Hepatic stellate cell (primary cell): ENCODE measurements around the gene SHC2.
"Not testable (repeated sequence)": the region's sequence is repeated elsewhere in the genome, so short reads cannot be mapped to it uniquely, and the experiment has no call there.

Experiments used
- DNase-seq: peaks from one replicate; pipeline ENCODE4 v3.0.0; 2011; ENCODE audit warnings: low spot score

Gene SHC2

DNA sequence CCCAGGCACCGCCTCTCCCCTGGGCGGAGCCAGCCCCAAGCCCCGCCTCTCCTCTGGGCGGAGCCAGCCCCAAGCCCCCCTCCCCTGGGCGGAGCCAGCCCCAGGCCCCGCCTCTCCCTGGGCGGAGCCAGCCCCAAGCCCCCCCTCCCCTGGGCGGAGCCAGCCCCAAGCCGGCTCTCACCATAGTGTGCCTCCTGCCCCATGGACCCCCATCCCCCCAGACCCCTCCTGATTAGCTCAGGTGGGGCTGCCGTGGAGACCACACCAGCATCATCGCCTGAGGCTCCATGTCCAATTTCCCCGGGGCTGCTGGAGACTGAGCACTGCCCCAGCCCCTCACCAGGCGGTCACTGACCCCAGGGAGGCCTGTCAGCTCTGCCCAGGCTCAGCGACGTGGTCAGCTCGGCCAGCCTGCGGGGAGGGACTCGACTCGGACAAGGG lies 31.3 kb upstream of the SHC2 start:
- DNase-seq = no peak

DNA sequence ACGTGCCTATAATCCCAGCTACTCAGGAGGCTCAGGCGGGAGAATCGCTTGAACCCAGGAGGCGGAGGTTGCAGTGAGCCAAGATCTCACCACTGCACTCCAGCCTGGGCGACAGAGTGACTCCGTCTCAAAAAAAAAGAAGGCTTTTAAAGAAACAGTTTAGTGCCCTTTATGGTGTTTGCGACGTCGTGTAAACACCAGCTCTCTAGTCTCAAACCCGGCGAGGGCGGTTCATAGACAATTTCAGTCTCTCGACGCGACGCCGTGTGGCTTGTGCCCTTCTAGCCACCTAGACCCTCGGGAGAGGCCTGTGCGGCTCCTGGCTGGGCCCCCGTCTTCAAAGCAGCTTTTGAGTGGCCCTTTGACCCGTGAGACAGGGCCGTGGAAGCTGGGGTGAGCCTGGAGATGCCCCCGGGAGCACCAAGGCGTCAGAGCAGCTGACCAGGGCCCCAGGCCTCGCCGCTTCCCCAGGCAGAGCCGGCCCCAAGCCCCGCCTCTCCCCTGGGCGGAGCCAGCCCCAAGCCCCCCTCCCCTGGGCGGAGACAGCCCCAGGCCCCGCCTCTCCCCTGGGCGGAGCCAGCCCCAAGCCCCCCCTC lies 30.4 kb upstream of the SHC2 start:
- DNase-seq = no peak

DNA sequence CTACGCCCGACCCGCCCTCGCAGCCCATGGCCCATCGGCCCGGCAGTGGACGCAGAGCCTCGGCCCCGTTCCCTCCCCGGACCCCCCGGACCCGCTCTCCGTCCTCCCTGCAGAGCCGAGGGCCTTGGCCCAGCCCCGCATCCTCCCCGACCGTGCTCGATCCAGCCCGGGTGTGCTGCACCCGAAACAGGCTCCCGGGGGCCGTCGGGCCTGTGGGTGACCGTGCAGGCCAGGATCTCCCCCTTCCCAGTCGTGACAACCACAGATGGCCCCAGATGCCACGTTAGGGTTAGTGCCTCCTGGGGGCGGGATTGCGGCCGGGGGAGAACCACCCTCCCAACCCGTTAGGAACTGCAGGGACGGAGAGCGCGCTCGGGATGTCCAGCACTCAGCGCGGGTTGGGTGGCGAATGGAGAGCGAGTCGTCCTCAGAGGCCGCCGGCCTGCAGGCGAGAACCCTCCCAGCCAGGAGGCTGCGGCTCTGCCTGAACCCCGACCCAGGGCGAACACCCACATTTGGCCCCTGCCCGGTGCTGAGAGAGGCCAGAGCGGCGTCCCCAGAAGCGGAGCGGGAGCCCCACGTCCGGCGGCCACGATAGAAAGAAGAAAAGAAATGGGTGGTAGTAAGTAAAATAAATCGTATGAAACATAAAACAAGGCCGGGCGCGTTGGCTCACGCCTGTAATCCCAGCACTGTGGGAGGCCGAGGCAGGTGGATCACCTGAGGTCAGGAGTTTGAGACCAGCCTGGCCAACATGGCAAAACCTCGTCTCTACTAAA lies 28.8 kb upstream of the SHC2 start:
- no peak for DNase-seq

DNA sequence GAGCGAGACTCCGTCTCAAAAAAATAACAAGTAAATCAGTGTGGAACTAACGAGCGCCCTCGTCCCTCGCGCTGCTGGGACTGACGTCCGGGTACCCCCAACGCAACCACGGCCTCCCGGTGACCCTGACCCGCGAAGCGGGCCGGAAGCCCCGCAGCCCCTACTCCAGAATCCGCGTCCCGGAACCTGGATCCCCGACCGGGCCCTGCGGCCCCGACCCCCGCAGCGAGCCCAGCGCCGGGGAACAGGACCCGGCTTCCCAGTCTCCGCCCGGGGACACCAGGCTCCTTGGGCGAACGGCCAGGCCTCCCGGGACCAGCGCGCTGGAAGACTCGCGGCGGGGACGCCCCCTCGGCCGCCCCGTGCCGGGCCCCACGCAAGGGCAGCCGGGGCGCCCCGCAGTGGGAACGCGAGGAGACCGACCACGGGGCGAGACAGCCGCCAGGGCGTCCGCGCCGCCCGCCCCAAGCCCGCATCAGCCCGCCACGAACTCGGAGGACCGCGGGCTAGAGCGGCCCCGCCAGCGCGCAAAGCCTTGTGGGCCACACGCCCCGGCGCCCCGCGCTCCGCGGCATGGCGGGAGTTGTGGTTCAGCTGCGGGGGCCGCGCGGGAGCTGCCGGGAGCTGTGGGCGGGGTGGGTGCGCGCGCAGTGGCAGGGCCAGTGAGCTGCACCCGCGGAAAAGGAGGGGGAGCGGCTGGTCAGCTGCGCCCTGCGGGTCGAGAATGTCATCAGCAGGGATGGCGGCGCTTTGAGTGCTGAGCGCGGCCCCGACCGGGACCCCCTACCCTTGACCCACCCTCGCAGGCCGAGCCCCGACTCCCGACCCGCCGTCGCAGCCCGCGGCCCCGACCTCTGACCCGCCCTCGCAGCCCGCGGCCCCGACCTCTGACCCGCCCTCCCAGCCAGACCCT lies 27.9 kb upstream of the SHC2 start:
- DNase-seq = peak; percentile 99

DNA sequence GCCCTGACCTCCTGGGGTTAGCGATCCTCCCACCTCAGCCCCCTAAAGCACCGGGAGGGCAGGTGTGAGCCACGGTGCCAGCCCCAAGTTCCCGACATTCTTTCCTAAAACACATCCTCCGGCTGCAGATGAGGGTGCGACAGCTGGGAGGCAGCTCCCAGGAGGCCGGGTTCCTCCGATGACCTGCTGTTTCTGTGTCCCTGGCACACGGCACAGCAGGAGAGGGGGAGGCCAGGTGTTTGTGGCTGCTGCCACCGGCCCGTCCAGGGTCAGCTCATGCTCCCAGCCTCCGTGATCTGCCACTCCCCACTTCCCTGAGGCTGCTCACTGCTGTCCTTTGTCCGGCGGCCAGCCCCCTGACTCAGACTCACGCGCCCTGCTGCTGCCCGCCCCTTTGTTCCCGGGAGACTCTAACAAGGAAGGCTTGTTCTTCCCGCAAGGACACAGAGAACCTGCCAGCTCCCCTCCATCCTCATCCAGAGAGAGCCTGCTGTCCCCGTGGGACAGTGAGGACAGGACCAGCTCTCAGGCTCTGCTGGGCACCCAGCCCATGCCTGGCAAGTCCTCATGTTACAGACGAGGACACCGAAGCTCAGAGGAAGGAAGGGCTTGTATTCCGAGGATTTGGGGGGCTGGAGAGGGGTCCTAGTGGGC lies 24.9 kb upstream of the SHC2 start:
- no peak for DNase-seq

DNA sequence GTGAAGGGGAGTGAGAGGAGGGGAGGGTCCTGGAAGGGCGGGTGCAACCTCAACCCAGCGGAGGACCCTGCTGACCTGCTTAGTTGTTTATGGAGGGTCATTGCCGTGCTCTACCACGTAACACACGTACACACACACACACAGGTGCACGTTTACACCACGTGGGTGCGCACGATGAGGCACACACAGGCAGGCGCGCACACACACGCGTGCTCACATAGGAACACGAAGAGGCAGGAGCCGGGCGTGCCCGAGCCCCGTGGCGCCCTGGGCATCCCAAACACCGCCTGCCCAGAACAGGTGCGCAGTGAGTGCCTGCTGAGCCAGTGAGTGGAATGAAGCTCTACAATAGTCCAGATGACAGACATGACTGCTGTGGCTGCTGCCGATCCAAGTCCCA lies 24.2 kb upstream of the SHC2 start:
- no peak for DNase-seq

DNA sequence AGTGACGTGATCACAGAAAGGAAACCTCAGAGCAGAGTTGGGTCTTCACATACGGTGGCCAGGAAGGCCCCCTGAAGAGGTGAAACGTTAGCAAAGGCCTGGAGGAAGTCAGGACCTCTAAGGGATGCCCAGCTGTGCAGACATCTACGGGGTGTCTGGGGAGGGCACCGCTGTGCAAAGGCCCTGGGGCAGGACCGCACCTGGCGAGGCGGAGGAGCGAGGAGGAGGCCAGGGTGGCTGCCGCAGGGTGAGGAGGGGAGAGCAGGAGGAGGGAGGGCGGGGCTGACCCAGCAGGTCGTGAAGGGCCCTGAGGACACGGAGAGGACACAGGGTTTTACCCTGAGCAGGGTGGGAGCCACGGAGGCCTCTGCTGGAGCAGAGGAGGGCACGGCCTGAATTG lies 23.7 kb upstream of the SHC2 start:
- no peak for DNase-seq

DNA sequence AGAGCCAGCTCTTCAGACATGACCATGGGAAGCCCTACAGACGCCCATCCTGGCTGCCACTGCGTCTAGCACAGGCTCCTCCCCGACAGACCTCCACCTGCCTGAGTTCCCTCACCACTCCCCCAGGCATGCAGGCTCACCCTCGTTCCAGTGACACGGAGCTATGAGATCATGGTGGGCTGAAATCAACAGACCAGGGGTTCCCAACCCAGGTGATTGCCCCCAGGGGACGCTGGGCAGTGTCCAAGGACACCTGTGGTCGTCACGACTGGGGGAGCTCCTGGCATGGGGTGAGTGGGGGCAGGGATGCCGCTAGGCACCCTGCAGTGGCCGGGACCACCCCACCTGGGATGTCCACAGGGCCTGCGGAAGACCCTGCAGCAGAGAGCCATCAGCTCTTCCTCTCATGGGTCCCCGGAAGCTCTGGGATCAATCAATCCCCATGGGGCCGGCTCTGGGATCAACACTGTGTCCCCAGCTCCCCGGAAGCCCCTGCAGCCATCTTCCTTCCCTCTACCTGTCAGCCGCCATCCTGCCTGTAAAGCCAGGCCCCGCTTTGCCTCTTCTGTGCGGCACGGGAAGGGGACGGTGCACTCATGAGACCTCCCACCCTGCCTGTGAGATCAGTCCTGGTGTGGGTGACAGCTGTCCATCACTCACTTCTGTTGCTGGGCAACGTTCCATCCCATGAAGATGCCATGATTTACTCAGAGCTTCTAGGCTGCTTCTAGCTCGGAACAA lies 22.7 kb upstream of the SHC2 start:
- DNase-seq = no peak

DNA sequence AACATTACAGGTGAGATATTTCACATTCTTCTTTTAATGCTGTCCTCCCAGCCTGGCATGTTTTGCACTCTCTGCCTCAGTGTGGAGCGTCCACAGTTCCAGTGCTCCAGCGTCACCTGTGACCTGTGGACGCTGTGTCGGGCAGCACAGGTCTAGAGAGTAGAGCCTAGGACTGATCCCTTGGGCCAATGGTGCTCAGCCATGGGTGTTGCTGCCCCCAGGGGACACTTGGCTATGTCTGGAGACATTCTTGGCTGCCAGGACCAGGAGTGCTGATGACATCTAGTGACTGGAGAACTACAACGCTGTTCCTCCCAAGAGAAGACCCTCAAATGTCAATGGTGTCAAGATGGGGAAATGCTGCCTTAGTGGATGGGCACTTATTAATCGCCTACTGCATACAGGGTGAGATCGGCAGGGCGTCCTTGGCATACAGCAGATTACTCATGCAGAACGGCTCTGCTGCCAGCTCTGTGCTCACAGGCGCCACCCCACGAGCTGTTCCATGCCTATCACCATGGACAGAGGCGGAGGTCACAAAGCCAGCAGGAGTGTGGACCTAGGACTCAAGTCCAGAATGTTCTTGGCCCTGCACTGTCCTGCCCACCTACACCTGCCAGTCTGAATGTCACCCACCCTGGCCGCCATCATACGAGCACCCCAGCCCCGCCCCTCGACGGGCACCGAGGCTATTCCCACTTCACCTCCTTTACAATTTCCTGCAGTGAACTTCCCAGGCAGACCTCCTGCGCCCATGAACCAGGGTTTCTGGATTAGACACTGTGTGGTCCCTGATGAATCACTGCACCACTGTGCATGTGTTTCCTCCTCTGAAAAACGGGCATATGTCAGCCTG lies 21.6 kb upstream of the SHC2 start:
- no peak for DNase-seq

DNA sequence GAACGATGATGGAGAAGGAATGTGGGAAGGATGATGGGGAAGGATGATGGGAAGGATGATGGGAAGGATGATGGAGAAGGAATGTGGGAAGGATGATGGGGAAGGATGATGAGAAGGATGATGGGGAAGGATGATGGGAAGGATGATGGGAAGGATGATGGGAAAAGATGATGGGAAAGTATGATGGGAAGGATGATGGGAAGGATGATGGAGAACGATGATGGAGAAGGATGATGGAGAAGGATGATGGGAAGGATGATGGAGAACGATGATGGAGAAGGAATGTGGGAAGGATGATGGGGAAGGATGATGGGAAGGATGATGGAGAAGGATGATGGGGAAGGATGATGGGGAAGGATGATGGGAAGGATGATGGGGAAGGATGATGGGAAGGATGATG lies 20.3 kb upstream of the SHC2 start:
- DNase-seq = not testable (repeated sequence)

DNA sequence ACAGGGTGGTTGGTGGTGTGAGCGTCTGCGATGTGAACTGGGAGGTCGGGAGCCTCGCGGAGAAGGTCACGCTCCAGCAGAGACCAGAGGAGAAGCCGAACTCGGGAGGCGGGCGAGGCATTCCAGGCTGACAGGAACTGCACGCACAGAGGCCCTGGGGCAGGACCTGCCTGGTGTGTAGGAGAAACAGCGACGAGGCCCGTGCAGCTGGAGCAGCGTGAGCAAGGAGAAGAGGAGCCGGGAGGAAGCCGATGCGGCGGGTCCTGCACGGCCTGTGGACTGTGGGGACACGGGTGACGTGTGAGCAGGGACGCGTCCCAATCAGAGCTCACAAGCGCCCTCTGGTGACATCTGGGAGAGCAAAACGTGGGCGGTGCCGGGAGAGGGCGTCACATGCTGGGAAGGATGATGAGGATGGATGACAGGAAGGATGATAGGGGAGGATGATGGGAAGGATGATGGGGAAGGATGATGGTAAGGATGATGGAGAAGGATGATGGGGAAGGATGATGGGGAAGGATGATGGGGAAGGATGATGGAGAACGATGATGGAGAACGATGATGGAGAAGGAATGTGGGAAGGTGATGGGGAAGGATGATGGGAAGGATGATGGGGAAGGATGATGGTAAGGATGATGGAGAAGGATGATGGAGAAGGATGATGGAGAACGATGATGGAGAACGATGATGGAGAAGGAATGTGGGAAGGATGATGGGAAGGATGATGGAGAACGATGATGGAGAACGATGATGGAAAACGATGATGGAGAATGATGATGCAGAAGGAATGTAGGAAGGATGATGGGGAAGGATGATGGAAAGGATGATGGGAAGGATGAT lies 19.4 kb upstream of the SHC2 start:
- DNase-seq = no peak

DNA sequence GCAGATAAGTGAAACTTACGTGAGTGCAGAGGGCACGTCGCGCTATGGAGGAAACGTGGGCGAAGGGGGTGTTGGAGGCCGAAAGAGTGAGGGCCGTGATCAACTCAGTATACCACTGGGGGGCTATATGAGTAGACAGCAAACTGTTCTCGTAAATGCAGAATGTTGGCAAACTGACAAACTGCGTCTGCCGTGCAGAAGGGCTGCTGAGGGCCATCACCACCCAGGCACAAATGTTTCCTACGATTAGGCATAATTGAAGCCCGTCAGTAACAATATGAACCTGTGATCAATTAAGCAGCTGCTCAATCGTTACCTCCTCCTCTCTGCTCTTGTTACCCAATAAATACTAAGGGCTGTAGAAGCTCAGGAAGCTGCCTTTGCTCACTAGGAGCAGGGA lies 18.1 kb upstream of the SHC2 start:
- no peak for DNase-seq

DNA sequence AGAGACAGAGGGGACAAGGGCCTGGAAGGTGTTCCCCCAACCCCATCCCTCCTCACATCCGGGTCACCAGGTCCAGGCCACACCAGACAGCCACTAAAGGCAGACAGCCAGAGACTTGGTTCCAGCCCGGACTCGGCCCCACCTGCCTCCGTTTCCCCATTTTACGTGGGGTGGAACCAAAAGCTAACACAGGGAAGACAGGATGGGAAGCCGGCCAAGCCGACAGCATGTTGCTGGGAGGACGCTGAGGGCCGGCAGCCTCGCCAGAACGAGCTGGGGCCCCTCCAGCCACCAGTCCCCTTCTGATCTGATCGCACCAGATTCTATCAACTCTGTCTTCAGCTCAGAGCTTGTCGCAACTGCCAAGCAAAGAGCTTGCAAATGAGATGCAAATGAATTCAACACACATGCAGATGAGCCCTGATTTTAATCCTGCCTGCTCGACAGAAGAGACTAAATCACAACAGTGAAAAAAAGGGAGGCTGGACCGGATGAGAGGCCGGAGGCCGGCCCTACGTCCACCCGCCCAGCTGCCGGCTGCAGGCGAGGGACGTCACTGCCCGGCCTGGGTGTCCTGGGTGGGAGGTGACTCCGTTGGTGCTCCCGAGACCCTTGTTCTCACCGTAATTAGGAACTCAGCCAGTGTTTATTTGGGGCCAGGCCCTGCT lies 17.5 kb upstream of the SHC2 start:
- no peak for DNase-seq

DNA sequence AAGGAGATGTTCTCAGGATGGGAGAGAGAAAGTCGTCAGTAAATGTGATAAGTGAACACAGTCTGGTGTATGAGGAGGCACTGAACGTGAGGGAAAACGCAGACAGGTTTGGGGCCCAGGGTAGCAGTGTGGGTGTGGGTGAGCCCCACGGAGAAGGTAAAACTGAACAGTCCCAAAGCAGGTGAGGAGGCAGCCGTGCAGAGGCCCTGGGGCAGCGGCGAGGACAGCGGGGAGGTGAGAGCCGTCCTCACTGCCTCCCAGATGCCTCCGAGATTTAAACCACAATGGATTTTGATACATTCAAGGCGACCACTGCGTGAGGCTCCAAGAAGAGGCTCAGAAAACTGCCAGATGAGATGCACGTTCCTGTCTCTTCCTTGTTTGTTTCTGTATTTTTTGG lies 14.5 kb upstream of the SHC2 start:
- DNase-seq = no peak

DNA sequence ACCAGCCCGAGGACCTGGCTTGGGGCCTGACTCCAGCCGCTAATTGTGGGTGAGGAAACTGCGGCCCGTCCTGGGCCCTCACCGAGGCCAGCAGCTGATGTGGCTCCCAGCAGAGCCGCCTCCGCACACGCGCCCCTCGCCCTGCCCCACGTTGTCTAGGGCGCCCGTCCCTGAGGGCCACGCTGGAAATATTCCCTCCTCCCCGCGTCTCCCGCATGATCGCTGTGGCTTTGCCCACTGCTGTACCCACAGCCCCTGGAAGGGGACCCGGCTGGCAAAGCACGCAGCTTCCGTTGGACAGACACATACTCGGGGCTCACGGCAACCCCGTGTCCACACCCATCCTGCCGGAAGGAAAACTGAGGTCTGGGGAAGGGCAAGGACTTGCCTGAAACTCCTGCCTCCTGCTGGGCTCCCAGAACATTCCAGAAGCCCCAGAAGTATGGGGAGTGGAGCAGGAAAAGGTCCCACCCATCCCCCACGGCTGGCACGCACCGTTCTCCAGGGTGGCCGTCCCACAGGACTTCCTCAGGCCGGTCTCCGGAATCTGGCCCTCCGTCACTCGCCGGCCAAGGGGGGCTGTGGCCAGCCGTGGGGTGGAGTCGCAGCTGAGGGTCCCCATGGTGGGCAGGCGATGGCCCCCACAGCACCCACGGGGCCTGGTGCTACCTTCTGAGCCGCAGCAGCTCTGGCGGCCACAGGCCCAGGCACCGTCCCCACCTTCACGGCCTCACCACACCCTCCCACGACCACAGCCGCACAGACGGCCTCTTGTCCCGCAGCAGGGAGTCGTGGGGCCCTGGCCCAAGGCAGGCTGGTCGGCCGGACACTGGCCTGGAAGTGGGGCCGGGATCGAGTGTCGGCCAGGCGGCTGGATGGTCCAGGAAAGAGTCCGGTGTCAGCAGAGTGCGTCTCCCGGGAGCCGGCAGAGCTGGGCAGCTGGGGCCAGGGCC lies 13.6 kb upstream of the SHC2 start:
- DNase-seq = no peak

DNA sequence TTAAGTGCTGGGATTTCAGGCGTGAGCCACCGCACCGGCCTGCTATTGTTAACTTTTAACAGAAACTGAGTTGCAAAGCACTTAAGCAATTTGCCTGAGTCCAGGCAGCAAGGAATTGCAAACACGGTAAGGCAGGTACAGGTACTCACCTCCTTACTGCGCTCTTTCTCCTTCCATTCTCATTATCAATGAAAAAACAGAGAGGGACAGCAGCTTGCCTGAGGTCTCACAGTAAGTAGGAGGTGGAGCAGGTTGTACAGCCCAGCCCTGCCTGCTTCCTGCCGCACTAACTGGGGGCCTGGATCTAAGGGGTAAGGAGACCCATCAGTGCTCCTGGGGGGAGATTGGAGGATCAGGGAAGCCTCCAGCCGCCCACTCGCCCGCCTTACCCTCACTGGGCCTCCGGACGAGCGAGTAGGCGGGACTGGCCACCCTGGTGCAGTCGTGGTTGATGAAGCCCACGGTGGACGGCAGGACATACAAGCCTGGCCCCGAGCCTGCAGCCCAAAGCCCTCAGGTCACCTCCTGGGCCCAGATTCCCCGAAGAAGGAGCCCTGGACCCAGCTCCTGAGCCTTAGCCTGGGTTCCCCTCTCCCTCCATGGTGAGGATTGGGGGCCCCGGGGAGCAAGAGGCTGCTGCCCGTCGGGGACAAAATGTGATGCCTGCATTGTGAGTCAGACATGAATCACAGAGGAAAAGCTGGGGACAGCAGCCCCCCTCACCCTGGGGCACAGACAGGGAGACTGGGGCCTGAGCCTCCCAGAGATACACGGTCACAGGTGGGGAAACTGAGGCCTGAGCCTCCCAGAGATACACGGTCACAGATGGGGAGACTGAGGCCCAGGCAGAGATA lies 11.4 kb upstream of the SHC2 start:
- DNase-seq = no peak

DNA sequence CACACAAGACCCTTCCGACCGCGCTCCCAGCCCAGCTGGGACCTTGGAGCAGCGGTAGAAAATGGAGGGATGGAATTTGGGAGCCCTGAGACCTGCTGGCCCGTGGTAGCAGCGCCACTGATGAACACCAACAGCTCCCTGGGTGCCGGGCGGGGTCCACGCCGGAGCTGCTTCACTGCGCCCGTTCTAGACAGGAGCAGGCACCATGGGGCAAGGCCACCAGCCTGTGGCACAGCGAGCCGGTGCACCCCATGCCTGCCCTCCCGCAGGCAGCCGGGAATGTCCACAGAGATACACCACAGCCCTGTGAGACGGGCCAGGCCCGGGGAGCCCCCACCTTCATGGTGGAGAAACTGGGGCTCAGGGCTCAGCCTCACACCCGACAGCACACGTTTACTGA lies 9.9 kb upstream of the SHC2 start:
- no peak for DNase-seq
